Renal pelvis (tissue), 4 donors: ENCODE data around the gene NBPF6. TPM values are rescaled to one million over a fixed set of nuclear protein-coding genes. Genes with fewer than 3 reads are reported as not detected.
"Not testable (repeated sequence)": the region's sequence is repeated elsewhere in the genome, so short reads cannot be mapped to it uniquely, and the experiment has no call there.

ENCODE experiments used
- DNase-seq: peaks from one replicate; pipeline ENCODE4 v3.0.0-alpha.2; 2013
- polyA plus RNA-seq, 3 donors: library from polyadenylated mRNA; unstranded; fragments of 120-200 nt; gene quantifications; one replicate each; pipeline ENCODE4 v1.2.1, GENCODE V29; 2013; ENCODE audit not compliant: insufficient read length in 3 of 3

NBPF6 gene
- polyA plus RNA-seq, 3 donors = not detected

DNA sequence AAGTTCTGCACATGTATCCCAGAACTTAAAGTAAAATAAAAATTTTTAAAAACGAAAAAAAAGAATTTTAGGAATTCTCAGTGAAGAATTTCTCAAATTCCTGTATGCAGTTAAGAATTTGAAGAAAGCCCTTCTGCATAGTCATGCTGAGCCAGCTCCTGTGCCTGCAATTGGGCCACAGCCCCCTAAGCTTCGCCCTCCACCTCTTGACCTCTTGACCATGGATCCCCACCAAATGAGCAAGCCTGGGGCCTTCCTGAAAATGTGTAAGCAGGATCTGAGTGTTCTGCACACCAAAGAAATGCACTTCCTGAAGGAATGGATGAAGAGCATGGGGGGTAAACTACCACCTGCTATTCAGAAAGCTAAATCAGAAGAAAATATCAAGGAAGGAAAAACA, 52.0 kb downstream of the NBPF6 start:
- DNase-seq = no peak

DNA sequence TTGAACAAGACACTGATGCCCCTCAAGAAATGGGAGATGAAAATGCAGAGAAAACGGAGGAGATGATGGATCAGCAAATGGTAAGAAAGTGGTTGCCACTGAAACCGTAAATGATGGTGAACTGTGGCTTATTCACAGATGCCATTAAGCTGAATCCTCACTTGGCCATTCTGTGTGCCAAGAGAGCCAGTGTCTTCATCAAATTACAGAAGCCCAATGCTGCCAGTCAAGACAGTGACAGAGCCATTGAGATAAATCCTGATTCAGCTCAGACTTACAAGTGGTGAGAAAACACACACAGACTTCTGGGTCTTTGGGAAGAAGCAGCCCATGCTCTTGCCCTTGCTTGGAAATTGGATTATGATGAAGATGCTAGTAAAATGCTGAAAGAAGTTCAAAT, 52.5 kb downstream of the NBPF6 start:
- no peak for DNase-seq

DNA sequence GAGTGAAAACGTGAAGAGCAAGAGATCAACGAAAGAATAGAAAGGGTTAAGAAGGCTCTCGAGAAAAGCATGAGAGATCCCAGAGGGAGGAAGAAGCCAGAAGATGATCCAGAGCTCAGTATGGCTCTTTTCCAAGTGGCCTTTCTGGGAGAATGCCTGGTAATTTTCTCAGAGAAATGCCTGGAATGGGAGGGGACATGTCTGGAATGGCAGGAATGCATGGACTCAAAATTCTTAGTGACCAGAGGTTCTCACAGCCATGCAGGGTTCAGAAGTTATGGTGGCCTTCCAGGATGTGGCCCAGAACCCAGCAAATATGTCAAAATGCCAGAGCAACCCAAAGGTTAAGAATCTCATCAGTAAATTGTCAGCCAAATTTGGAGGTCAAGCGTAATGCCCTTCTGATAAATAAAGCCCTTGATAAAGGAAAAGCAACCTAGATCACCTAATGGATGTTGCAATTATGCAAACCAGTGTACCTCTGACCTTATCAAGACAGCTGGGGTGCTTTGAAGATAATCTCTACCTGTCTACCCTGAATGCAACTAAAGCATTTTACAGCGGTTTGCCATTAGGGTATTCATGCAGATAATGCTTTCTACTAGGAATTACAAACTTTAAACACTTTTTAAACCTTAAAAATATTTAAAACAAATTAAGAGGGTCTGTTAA, 53.1 kb downstream of the NBPF6 start:
- no peak for DNase-seq

DNA sequence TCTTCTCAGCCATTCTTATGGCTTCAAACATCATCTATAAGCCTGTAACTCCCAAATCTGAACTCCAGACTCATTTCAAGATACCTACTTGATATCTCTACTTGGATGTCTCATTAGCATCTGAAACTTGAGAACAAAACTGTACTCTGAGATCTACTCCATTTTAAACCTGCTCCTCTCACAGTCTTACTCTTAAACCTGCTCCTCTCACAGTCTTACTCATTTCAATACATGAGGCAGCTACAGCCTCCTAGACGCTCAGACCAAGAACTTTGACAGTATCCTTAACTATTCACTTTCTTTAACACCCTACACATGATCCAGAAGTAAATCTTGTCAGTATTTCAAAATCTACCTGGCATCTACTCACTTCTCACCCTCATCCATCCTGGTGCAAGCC, 54.3 kb downstream of the NBPF6 start:
- no peak for DNase-seq

DNA sequence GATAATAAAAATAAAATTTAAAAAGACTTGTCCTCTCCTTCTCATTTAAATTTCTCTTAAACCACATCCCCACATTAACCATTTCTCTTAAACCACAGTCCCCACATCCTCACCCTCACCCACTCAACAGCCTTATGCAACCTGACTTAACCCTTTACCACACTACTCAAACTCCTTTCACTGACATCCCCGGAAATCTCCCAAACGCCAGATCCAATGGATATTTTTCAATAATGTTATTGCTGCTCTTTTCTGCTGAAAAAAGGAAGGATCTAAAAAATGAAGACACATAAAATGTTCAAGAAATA, 55.6 kb downstream of the NBPF6 start:
- no peak for DNase-seq

DNA sequence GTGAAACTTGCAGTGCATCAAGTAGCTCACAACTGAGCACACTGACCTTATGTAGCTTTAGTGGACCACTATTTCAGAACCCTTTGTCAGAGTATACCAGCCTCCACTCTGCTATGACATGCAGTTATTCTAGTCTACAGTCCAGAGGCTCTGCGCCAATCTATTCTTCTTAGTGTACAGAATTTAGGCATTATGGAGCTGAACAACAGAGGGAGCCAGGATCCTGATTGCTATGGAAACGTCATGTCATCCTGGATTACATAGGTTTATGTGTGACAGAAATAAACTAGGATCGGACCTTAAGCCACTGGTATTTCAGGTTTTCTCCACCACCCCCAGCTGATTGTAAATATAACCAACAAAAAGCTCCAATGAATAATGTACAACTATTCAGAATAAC, 61.6 kb downstream of the NBPF6 start:
- DNase-seq = no peak

DNA sequence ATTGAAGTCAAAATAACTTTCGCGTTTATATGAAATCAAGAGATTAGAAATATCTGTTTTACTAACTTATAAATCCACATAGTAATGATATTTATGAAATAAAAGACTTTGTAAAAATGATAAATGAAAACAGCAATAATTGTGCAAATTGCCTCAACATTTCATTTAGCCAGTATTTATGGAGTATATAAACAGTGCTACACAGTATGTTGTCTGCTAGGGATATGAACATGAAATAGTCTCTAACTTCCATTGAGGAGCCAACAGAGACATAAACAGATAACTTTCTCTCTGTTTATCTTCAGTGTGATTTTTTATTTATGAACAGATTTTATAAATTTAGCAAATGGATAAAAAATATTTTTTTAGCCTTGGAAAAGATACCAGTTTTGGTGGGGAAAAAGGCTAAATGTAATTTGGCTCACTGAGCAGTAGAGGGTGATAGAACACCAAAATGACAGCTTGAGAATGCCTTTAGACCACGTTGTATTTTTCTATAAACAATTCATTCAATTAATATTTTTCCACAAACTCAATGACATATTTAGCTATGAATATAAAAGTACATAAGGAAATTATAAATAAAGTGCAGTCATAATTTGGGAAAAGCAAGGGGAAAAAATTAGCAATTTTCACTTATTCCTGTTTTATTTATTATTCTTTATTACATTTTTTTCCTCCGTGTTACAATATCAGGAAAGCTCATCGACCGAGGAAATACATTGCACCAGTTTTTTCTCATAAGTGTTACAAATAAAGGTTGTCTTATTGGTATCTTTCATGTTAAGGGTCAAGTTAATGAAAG, 62.3 kb downstream of the NBPF6 start:
- no peak for DNase-seq

DNA sequence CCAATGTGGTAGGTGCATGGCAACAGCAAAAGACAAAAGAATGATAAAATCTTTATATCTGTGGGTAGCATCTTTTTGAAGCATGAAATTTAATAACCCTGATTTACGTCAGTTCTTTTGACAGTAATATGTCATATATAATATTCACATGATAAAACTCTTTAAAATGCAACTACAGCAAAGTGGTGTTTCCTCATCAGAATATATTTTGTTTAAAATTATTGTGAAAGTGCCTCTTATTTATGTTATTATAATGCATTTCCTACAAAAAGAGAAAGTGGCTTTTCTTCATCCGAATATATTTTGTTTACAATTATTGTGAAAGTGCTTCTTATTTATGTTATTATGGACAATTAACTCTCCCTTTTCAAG, 62.9 kb downstream of the NBPF6 start:
- no peak for DNase-seq

DNA sequence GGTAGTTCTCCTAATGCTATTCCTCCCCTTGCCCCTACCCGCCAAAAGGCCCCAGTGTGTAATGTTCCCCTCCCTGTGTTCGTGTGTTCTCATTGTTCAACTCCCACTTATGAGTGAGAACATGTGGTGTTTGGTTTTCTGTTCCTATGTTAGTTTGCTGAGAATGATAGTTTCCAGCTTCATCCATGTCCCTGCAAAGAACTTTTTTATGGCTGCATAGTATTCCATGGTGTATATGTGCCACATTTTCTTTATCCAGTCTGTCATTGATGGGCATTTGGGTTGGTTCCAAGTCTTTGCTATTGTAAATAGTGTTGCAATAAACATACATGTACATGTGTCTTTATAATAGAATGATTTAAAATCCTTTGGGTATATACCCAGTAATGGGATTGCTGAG, 63.8 kb downstream of the NBPF6 start:
- DNase-seq = not testable (repeated sequence)

DNA sequence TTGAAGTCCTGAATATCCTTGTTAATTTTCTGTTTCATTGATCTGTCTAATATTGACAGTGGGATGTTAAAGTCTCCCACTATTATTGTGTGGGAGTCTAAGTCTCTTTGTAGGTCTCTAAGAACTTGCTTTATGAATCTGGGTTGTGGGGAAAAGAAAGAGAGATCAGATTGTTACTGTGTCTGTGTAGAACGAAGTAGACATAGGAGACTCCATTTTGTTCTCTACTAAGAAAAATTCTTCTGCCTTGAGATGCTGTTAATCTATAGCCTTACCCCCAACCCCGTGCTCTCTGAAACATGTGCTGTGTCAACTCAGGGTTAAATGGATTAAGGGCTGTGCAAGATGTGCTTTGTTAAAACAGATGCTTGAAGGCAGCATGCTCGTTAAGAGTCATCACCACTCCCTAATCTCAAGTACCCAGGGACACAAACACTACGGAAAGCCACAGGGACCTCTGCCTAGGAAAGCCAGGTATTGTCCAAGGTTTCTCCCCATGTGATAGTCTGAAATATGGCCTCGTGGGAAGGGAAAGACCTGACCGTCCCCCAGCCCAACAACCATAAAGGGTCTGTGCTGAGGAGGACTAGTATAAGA, 67.3 kb downstream of the NBPF6 start:
- not testable (repeated sequence) for DNase-seq

Other genes with a start within 250 kb of the NBPF6 start
- gene SLC25A24, start 250.0 kb upstream of the NBPF6 start, polyA plus RNA-seq = 10 to 100 TPM; 39.8 to 45.3 (median 44.5) TPM
- not detected for gene NBPF4, start 206.3 kb upstream of the NBPF6 start, polyA plus RNA-seq
- gene EEIG2, start 109.8 kb downstream of the NBPF6 start, polyA plus RNA-seq = 10 to 100 TPM; 14.4 to 16.6 (median 14.7) TPM
- 10 to 100 TPM in 1 of 3 donors, 1 to 10 TPM in 2; 9.6 to 11.0 (median 9.6) TPM for gene HENMT1, start 210.8 kb downstream of the NBPF6 start, polyA plus RNA-seq
- 10 to 100 TPM; 65.8 to 94.9 (median 90.2) TPM for gene PRPF38B, start 242.0 kb downstream of the NBPF6 start, polyA plus RNA-seq